GM23338 (cell line): Measurements from ENCODE around the gene MYO19.

Experiments used
- CREB1 ChIP-seq: fragments of 250-450 bp; sonication (Bioruptor Pico); IDR thresholded peaks from 2 replicates; pipeline ENCODE4 v1.5.0; 2020; ENCODE audit warnings: low read depth, mild to moderate bottlenecking, moderate library complexity
- CTCF ChIP-seq, 2 experiments: fragments of 200-600 bp in 1 of 2; sonication (generic) in 1 of 2; conservative IDR thresholded peaks; 2 replicates each; pipeline versions ENCODE4 v1.5.1 to v1.6.1; 2016 to 2017; ENCODE audit warnings: antibody characterized with exemption in 2 of 2, low read depth in 2 of 2, mild to moderate bottlenecking in 2 of 2, moderate library complexity in 1 of 2
- ETS1 ChIP-seq: IDR thresholded peaks from 2 replicates; pipeline ENCODE4 v1.6.1; 2016; ENCODE audit warnings: antibody characterized with exemption
- EZH2 ChIP-seq: fragments of 200-600 bp; sonication (generic); IDR thresholded peaks from one replicate; pipeline ENCODE4 v1.8.0; 2017; ENCODE audit warnings: antibody characterized with exemption, mild to moderate bottlenecking, low read depth; ENCODE audit not compliant: unreplicated experiment
- EZH2phosphoT487 ChIP-seq: fragments of 200-600 bp; sonication (generic); IDR thresholded peaks from one replicate; pipeline ENCODE4 v1.8.1; 2018; ENCODE audit warnings: antibody characterized with exemption; ENCODE audit not compliant: unreplicated experiment
- JUNB ChIP-seq: IDR thresholded peaks from one replicate; pipeline ENCODE4 v1.6.1; 2016; ENCODE audit warnings: antibody characterized with exemption; ENCODE audit not compliant: unreplicated experiment
- POLR2AphosphoS5 ChIP-seq: IDR thresholded peaks from 2 replicates; pipeline ENCODE4 v1.6.1; 2016; ENCODE audit warnings: antibody characterized with exemption, low read depth
- REST ChIP-seq: IDR thresholded peaks from one replicate; pipeline ENCODE4 v1.6.1; 2018; ENCODE audit warnings: antibody characterized with exemption; ENCODE audit not compliant: unreplicated experiment
- STAT1 ChIP-seq: IDR thresholded peaks from one replicate; pipeline ENCODE4 v1.6.1; 2016; ENCODE audit warnings: antibody characterized with exemption; ENCODE audit not compliant: unreplicated experiment
- TF ChIP-seq, protein P1 (sequence below): fragments of 250-450 bp; sonication (Bioruptor Pico); IDR thresholded peaks from 2 replicates; pipeline ENCODE4 v1.5.0; 2020; ENCODE audit warnings: mild to moderate bottlenecking, moderate library complexity

DNA sequence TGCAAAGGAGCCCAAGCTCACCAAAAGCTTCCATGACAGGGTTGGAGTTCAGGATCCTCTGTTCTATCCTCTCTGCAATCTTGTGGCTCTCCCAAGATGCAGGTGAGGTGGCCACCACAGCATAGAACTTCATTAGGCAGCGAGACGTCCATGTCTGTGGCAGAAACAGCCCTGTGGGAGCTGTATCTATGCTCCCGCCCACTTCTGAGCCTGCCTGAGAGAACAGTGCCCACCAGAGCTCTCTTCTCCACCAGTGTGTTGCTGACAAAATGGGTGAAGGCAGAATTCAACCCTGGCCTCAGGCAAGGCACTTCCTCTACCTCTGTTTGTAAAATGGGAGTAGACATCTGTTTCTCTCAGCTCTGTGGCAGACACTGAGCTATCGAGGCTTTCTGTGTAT, 18.8 kb downstream of the MYO19 start:
- TF ChIP-seq POLR2AphosphoS5, result no peak
- TF ChIP-seq JUNB, result no peak
- no peak for TF ChIP-seq REST
- no peak for TF ChIP-seq CTCF (conservative IDR thresholded peaks at IDR 0.05; ENCODE audit: low read depth in 2 of 2)
- no peak for TF ChIP-seq EZH2phosphoT487
- TF ChIP-seq EZH2, result no peak
- no peak for TF ChIP-seq CREB1 (CRISPR knock-in tag)
- no peak for TF ChIP-seq STAT1
- TF ChIP-seq ETS1, result no peak
- TF ChIP-seq, protein P1, sequence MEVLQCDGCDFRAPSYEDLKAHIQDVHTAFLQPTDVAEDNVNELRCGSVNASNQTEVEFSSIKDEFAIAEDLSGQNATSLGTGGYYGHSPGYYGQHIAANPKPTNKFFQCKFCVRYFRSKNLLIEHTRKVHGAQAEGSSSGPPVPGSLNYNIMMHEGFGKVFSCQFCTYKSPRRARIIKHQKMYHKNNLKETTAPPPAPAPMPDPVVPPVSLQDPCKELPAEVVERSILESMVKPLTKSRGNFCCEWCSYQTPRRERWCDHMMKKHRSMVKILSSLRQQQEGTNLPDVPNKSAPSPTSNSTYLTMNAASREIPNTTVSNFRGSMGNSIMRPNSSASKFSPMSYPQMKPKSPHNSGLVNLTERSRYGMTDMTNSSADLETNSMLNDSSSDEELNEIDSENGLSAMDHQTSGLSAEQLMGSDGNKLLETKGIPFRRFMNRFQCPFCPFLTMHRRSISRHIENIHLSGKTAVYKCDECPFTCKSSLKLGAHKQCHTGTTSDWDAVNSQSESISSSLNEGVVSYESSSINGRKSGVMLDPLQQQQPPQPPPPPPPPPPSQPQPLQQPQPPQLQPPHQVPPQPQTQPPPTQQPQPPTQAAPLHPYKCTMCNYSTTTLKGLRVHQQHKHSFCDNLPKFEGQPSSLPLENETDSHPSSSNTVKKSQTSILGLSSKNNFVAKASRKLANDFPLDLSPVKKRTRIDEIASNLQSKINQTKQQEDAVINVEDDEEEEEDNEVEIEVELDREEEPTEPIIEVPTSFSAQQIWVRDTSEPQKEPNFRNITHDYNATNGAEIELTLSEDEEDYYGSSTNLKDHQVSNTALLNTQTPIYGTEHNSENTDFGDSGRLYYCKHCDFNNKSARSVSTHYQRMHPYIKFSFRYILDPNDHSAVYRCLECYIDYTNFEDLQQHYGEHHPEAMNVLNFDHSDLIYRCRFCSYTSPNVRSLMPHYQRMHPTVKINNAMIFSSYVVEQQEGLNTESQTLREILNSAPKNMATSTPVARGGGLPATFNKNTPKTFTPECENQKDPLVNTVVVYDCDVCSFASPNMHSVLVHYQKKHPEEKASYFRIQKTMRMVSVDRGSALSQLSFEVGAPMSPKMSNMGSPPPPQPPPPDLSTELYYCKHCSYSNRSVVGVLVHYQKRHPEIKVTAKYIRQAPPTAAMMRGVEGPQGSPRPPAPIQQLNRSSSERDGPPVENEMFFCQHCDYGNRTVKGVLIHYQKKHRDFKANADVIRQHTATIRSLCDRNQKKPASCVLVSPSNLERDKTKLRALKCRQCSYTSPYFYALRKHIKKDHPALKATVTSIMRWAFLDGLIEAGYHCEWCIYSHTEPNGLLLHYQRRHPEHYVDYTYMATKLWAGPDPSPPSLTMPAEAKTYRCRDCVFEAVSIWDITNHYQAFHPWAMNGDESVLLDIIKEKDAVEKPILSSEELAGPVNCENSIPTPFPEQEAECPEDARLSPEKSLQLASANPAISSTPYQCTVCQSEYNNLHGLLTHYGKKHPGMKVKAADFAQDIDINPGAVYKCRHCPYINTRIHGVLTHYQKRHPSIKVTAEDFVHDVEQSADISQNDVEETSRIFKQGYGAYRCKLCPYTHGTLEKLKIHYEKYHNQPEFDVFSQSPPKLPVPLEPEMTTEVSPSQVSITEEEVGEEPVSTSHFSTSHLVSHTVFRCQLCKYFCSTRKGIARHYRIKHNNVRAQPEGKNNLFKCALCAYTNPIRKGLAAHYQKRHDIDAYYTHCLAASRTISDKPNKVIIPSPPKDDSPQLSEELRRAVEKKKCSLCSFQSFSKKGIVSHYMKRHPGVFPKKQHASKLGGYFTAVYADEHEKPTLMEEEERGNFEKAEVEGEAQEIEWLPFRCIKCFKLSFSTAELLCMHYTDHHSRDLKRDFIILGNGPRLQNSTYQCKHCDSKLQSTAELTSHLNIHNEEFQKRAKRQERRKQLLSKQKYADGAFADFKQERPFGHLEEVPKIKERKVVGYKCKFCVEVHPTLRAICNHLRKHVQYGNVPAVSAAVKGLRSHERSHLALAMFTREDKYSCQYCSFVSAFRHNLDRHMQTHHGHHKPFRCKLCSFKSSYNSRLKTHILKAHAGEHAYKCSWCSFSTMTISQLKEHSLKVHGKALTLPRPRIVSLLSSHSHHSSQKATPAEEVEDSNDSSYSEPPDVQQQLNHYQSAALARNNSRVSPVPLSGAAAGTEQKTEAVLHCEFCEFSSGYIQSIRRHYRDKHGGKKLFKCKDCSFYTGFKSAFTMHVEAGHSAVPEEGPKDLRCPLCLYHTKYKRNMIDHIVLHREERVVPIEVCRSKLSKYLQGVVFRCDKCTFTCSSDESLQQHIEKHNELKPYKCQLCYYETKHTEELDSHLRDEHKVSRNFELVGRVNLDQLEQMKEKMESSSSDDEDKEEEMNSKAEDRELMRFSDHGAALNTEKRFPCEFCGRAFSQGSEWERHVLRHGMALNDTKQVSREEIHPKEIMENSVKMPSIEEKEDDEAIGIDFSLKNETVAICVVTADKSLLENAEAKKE (CRISPR knock-in tag), result no peak
